ENCODE data around the gene SUGCT.

The SUGCT gene

DNA sequence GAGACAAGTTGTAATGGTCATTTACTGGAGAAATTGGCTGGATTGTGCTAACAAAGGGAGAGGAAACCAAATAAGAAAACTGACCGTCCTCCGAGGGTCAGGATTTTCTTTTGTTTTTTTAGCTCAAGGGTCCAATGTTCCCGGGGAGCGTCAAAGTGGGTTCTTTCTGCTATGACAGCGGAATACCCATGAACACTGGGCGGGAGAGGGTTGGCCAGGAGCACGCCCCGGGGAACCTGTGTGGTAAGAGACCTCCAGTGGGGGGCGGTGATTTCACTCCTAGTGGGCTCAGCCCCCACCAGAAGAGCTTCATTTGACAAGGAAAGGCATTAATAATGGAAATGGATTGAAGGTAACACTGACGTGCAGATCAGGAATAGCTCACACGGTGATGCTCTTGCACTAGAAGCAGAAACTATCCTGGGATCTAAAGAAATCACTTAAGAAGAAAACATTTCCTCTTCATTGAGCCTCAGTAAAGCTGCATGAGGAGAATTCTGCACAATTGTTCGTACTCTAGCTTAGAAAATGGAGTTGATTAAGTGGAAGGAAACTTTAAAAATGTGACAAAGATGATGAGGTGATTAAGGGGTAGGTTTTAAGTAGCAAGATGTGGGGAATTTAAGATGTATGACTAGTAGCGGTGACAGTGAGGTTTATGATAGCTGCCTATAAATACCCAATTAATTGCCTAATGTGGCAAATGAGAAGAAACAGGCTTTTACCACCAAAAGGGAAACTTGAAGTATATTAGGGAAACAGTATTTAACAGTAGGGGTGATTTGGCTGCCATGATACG, 627.2 kb downstream of the SUGCT start (continued):
- TF ChIP-seq, protein P1, sequence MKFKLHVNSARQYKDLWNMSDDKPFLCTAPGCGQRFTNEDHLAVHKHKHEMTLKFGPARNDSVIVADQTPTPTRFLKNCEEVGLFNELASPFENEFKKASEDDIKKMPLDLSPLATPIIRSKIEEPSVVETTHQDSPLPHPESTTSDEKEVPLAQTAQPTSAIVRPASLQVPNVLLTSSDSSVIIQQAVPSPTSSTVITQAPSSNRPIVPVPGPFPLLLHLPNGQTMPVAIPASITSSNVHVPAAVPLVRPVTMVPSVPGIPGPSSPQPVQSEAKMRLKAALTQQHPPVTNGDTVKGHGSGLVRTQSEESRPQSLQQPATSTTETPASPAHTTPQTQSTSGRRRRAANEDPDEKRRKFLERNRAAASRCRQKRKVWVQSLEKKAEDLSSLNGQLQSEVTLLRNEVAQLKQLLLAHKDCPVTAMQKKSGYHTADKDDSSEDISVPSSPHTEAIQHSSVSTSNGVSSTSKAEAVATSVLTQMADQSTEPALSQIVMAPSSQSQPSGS (tag by site-specific recombination; IDR thresholded peaks at IDR 0.05; ENCODE audit: low read depth): no peak
- TF ChIP-seq, protein P2, sequence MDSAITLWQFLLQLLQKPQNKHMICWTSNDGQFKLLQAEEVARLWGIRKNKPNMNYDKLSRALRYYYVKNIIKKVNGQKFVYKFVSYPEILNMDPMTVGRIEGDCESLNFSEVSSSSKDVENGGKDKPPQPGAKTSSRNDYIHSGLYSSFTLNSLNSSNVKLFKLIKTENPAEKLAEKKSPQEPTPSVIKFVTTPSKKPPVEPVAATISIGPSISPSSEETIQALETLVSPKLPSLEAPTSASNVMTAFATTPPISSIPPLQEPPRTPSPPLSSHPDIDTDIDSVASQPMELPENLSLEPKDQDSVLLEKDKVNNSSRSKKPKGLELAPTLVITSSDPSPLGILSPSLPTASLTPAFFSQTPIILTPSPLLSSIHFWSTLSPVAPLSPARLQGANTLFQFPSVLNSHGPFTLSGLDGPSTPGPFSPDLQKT (IDR thresholded peaks at IDR 0.05; ENCODE audit: borderline replicate concordance, low read depth, low read length): no peak

DNA sequence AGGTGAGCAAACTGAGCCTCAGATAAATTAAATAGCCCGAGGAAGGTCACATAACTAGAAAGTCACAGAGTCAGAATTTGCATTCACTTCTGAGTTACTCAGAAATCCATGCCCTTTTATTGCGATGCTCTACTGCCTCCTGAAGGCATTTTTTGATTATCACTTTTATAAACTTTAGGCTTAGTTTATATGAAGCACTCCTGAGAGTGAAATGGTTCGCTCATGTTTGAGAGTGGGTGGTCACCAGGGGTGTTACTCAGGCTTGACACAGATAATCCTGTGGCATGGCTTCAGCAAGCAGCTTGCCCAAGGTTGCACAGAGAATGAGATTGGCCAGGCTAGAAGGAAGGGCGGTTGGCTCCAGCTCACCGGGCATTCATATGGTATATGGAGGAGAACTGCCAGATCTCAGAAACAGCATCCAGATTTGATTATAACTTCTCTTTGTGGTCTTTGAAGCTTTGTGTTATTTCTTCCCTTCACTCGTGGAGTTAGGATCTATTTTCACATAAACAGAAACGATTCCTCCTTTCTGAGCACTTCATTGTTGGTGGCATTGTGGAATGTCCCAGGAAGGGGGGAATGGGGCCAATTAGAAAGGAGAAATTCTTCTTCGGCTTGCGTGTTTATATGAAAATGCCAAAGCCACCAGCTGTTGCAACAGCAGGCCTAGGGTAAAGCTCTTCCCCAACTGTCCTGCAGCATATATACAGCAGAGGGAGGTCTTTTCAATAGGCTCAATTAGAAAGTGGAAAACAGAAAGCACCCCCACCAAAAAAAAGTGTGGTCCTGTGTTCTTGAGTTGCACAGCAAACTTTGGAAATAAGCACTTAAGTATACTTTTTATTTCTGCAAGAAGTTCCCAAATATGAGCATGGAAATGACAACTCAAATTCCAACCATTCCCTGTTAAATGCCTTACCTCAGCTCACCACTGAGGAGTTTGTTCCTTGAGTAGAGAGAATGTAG, 628.8 kb downstream of the SUGCT start:
- no peak overlapping the region for H3K27ac ChIP-seq (ENCODE audit: extremely low read depth, low read depth, low read length)
- TF ChIP-seq ZNF610 (tag by site-specific recombination; IDR thresholded peaks at IDR 0.05; ENCODE audit: borderline replicate concordance) (no peak), ZFP69B (tag by site-specific recombination; IDR thresholded peaks at IDR 0.05) (no peak), ZNF121 (tag by site-specific recombination; IDR thresholded peaks at IDR 0.05) (no peak), ZNF266 (tag by site-specific recombination; IDR thresholded peaks at IDR 0.05; ENCODE audit: low read depth) (no peak), ZNF211 (tag by site-specific recombination; IDR thresholded peaks at IDR 0.05; ENCODE audit: low read depth) (no peak), ZNF2 (tag by site-specific recombination; IDR thresholded peaks at IDR 0.05) (no peak), ZNF596 (tag by site-specific recombination; IDR thresholded peaks at IDR 0.05) (no peak)
- TF ChIP-seq, protein P3, sequence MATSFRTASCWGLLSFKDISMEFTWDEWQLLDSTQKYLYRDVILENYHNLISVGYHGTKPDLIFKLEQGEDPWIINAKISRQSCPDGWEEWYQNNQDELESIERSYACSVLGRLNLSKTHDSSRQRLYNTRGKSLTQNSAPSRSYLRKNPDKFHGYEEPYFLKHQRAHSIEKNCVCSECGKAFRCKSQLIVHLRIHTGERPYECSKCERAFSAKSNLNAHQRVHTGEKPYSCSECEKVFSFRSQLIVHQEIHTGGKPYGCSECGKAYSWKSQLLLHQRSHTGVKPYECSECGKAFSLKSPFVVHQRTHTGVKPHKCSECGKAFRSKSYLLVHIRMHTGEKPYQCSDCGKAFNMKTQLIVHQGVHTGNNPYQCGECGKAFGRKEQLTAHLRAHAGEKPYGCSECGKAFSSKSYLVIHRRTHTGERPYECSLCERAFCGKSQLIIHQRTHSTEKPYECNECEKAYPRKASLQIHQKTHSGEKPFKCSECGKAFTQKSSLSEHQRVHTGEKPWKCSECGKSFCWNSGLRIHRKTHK (tag by site-specific recombination; IDR thresholded peaks at IDR 0.05): no peak
- TF ChIP-seq, protein P4, sequence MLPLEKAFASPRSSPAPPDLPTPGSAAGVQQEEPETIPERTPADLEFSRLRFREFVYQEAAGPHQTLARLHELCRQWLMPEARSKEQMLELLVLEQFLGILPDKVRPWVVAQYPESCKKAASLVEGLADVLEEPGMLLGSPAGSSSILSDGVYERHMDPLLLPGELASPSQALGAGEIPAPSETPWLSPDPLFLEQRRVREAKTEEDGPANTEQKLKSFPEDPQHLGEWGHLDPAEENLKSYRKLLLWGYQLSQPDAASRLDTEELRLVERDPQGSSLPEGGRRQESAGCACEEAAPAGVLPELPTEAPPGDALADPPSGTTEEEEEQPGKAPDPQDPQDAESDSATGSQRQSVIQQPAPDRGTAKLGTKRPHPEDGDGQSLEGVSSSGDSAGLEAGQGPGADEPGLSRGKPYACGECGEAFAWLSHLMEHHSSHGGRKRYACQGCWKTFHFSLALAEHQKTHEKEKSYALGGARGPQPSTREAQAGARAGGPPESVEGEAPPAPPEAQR (tag by site-specific recombination; IDR thresholded peaks at IDR 0.05): no peak
- TF ChIP-seq, protein P5, sequence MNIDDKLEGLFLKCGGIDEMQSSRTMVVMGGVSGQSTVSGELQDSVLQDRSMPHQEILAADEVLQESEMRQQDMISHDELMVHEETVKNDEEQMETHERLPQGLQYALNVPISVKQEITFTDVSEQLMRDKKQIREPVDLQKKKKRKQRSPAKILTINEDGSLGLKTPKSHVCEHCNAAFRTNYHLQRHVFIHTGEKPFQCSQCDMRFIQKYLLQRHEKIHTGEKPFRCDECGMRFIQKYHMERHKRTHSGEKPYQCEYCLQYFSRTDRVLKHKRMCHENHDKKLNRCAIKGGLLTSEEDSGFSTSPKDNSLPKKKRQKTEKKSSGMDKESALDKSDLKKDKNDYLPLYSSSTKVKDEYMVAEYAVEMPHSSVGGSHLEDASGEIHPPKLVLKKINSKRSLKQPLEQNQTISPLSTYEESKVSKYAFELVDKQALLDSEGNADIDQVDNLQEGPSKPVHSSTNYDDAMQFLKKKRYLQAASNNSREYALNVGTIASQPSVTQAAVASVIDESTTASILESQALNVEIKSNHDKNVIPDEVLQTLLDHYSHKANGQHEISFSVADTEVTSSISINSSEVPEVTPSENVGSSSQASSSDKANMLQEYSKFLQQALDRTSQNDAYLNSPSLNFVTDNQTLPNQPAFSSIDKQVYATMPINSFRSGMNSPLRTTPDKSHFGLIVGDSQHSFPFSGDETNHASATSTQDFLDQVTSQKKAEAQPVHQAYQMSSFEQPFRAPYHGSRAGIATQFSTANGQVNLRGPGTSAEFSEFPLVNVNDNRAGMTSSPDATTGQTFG (tag by site-specific recombination; IDR thresholded peaks at IDR 0.05; ENCODE audit: borderline replicate concordance): no peak
- TF ChIP-seq, protein P6, sequence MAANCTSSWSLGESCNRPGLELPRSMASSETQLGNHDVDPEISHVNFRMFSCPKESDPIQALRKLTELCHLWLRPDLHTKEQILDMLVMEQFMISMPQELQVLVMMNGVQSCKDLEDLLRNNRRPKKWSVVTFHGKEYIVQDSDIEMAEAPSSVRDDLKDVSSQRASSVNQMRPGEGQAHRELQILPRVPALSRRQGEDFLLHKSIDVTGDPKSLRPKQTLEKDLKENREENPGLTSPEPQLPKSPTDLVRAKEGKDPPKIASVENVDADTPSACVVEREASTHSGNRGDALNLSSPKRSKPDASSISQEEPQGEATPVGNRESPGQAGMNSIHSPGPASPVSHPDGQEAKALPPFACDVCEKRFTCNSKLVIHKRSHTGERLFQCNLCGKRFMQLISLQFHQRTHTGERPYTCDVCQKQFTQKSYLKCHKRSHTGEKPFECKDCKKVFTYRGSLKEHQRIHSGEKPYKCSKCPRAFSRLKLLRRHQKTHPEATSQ (tag by site-specific recombination; IDR thresholded peaks at IDR 0.05): no peak
- ChIA-PET POLR2A (no interaction called here), CTCF (interaction anchor here (1.0 kb wide), 2 partner anchors 434 to 942 kb away, joined by 3 read pairs; no protein-coding TSS in a partner anchor)
- peaks cover 2% of the 10 kb centered on the region; the same call in 1 of the 2 replicates for H3K4me1 ChIP-seq (ENCODE audit: control insufficient read depth, insufficient read depth, low read length)
- H3K4me3 ChIP-seq (ENCODE audit: low read depth, low read length): no peak overlapping the region
- no peaks in the 10 kb centered on the region for H3K9me3 ChIP-seq (ENCODE audit: control insufficient read depth, insufficient read depth, low read depth, low read length)
- H3K36me3 ChIP-seq (ENCODE audit: control insufficient read depth in 2 of 2, insufficient read depth in 1 of 2, low read length in 2 of 2): no peaks in the 10 kb centered on the region

Measured in HEK293 (cell line).